Aorta (tissue), 5 donors: Measurements from ENCODE around the gene TSPAN11. TPM values are rescaled to one million over a fixed set of nuclear protein-coding genes. Genes with fewer than 3 reads are reported as not detected.
A peak's percentile ranks its signal among the peaks of the same experiment; 100 is the strongest.

ENCODE experiments used
- ATAC-seq: fragments of 200-7000 bp; cut with Tn5 transposase; one replicate; pipeline ENCODE4 v1.9.1; 2022; ENCODE audit warnings: moderate library complexity; ENCODE audit not compliant: low FRiP score
- DNase-seq, 2 donors: peaks; one replicate each; pipeline ENCODE4 v3.0.0-alpha.2; 2020
- H3K27ac ChIP-seq, 2 donors: one replicate each; pipeline ENCODE4 v1.5.1; 2013; ENCODE audit warnings: low read length in 2 of 2, mild to moderate bottlenecking in 2 of 2, moderate library complexity in 2 of 2, control low read depth in 1 of 2, inconsistent platforms in 1 of 2, low read depth in 1 of 2
- H3K27me3 ChIP-seq, 2 donors: one replicate each; pipeline ENCODE4 v1.6.1; 2013; ENCODE audit warnings: control low read depth in 1 of 2, low read length in 1 of 2, mild to moderate bottlenecking in 1 of 2, moderate library complexity in 1 of 2; ENCODE audit not compliant: insufficient read depth in 2 of 2, control insufficient read depth in 1 of 2
- H3K36me3 ChIP-seq, 2 donors: one replicate each; pipeline ENCODE4 v1.6.1; 2013; ENCODE audit warnings: control low read depth in 1 of 2, low read length in 1 of 2, mild to moderate bottlenecking in 1 of 2; ENCODE audit not compliant: insufficient read depth in 2 of 2, control insufficient read depth in 1 of 2
- H3K4me1 ChIP-seq, 2 donors: one replicate each; pipeline ENCODE4 v1.6.1; 2013; ENCODE audit warnings: low read length in 2 of 2, control low read depth in 1 of 2, mild to moderate bottlenecking in 1 of 2, moderate library complexity in 1 of 2; ENCODE audit not compliant: insufficient read depth in 2 of 2, control insufficient read depth in 1 of 2
- H3K4me3 ChIP-seq, 2 donors: one replicate each; pipeline ENCODE4 v1.5.1; 2013; ENCODE audit warnings: low read length in 2 of 2, control low read depth in 1 of 2, mild to moderate bottlenecking in 1 of 2
- H3K9me3 ChIP-seq: one replicate; pipeline ENCODE4 v1.6.1; 2013; ENCODE audit warnings: mild to moderate bottlenecking, low read length; ENCODE audit not compliant: control insufficient read depth
- WGBS, 2 donors: extraction: QIAGEN DNeasy Blood & Tissue Kit; methylation state at CpG; one replicate each; pipeline ENCODE4 v1.1.7; 2013; 5-methylcytosine and 5-hydroxymethylcytosine counted together
- intact Hi-C, 2 donors: fragments of 100-400 bp; cut with DNase I; formaldehyde crosslinking; loops; one replicate each; pipeline versions ENCODE4 v1.14.2 to v1.15.0; 2022
- polyA plus RNA-seq, 2 donors: library from polyadenylated mRNA; stranded (reverse); fragments of 200-250 nt; gene quantifications; one replicate each; pipeline ENCODE4 v1.2.3, GENCODE V29; 2013
- total RNA-seq, 2 donors: library from RNA; stranded (reverse); fragmentation: NEBNext Ultra II Directional; extraction: Animal tissue kit (Norgen Biotek cat#: 25700); gene quantifications; one replicate each; pipeline ENCODE4 v1.2.1, GENCODE V29; 2021
- donor health status: healthy with polysubstance abuse.
- donor health status: Bipolar disorder and iron deficiency.
- donor health status: DM: no; HTN: no; CAD: no.
- donor health status: DM: no; HTN: no; CAD: no.
- donor health status: DM: yes; HTN: yes; CAD: no.

Gene TSPAN11
- total and polyA plus RNA-seq, 4 donors: 0.03 to 14.1 (median 2.8) TPM; not detected in 1

GRCh38 chr12:30996752-30997151 is 70.2 kb downstream of the TSPAN11 start:
- Histone ChIP-seq H3K4me1 (no peaks in the 10 kb centered on the region), H3K27me3 (no peaks in the 10 kb centered on the region), H3K9me3 (no peaks in the 10 kb centered on the region), H3K27ac (no peak overlapping the region), H3K4me3 (no peak overlapping the region), H3K36me3 (no peaks in the 10 kb centered on the region)
- DNase-seq (peak in 1 of 2 donors; percentile 9), ATAC-seq (no peak)
- 80 to 90% methylated on average over 3 of the region's 3 CpGs for WGBS, 2 donors
- intact Hi-C loops: no loop called here

- DNase-seq (peak in 1 of 2 donors; percentile 24), ATAC-seq (no peak)
- no peaks in the 10 kb centered on the region for H3K9me3 ChIP-seq
- no peak overlapping the region for H3K27ac ChIP-seq
- H3K4me3 ChIP-seq: no peak overlapping the region
- no peaks in the 10 kb centered on the region for H3K4me1 ChIP-seq
- intact Hi-C loops: no loop called here
- no peaks in the 10 kb centered on the region for H3K36me3 ChIP-seq
- no peaks in the 10 kb centered on the region for H3K27me3 ChIP-seq
- WGBS, 2 donors: 86 to 89% methylated on average over 7 of the region's 7 CpGs
Observed at GRCh38 chr12:30997685-30998440, 71.3 kb downstream of the TSPAN11 start.

DNA sequence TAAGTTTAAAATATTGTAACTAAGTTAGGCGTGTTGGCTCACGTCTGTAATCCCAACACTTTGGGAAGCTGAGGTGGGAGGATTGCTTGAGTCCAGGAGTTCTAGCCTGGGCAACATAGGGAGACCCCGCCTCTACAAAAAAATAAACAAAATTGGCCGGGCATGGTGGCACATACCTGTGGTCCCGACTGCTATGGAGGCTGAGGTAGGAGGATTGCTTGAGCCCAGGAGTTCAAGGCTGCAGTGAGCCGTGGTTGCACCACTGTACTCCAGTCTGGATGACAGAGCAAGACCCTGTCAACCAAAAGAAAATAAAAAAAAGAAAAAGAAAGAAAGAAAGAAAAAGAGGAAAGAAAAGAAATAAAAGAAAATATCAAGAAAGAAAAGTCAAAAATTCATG is 72.5 kb downstream of the TSPAN11 start:
- WGBS, 2 donors: 92 to 94% methylated on average over 6 of the region's 6 CpGs
- peak; percentile 3 to 19 for DNase-seq
- ATAC-seq: no peak
- Histone ChIP-seq H3K9me3 (no peaks in the 10 kb centered on the region), H3K4me1 (no peaks in the 10 kb centered on the region), H3K27ac (no peak overlapping the region), H3K27me3 (no peaks in the 10 kb centered on the region), H3K36me3 (no peaks in the 10 kb centered on the region), H3K4me3 (no peak overlapping the region)
- intact Hi-C loops: no loop called here

DNA sequence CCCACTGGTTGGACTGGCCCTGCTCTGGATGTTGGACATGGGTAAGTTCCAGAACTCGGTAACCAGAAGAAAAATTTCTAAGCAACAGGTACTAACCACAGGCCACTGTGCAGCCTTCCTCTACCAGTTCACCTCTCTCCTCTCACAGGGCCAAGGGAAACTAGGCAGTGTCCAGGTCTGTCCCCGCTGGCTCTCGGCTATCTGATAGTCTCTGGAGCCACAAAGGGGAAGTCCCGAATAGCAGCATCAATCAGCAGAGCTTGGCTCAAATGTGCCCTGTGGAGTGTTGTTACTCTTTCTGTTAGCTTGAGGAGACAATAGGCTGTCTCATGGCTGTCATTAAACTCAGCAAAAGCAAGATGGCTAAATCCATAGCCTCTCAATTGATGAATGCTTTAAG is 73.2 kb downstream of the TSPAN11 start:
- H3K4me1 ChIP-seq: no peaks in the 10 kb centered on the region
- peak; percentile 13 to 18 for DNase-seq
- ATAC-seq: no peak
- WGBS, 2 donors: 77 to 83% methylated on average over 4 of the region's 4 CpGs
- H3K27me3 ChIP-seq: no peaks in the 10 kb centered on the region
- H3K27ac ChIP-seq: no peak overlapping the region
- H3K9me3 ChIP-seq: no peaks in the 10 kb centered on the region
- H3K4me3 ChIP-seq: no peak overlapping the region
- intact Hi-C loops: no loop called here
- no peaks in the 10 kb centered on the region for H3K36me3 ChIP-seq

- no peak overlapping the region for H3K27ac ChIP-seq
- peak in 1 of 2 donors; percentile 8 for DNase-seq
- 80 to 82% methylated on average over 3 of the region's 3 CpGs for WGBS, 2 donors
- H3K4me1 ChIP-seq: no peaks in the 10 kb centered on the region
- H3K9me3 ChIP-seq: no peaks in the 10 kb centered on the region
- H3K36me3 ChIP-seq: no peaks in the 10 kb centered on the region
- no peak for ATAC-seq
- H3K27me3 ChIP-seq: no peaks in the 10 kb centered on the region
- no peak overlapping the region for H3K4me3 ChIP-seq
- intact Hi-C loops: no loop called here
Observed at GRCh38 chr12:31000751-31001150, 74.2 kb downstream of the TSPAN11 start.

DNA sequence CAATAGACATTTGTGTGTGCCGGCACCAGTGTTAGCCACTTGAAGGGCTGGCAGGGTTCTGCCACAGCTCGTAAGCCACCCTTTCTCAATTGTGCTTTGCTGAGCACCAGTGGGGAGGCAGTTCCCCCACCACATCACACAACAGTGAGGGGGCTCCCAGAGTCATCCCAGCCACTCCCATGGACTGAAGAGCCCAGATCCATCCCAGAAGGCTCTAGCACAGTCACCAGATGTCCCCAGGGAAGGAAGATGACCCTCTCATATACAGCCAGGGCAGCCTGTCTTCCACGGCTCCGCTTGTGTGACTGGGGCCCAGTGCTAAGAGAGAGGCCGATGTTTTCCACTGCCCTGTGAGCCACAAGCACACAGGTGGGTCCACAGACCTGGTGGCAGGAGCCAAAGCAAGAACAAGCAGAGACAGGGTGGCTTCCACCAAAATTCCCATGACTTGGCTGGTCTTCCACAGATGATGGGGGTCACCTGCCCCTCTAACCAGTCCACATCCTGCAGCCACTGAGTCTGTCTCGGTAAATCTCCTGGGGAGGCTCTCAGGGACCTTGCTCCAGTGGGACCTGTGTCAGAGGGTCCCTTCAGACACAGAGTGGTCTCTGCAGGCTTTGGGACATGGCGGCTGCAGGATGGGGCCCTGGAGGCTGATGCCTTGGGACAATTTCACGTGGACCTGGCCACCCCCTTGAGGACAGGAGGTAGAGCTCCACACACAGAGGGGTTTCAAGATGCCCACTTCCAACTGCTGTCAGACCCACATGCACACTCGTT is 75.2 kb downstream of the TSPAN11 start:
- Histone ChIP-seq H3K27ac (no peak overlapping the region), H3K4me3 (no peak overlapping the region), H3K9me3 (no peaks in the 10 kb centered on the region), H3K36me3 (no peaks in the 10 kb centered on the region), H3K27me3 (no peaks in the 10 kb centered on the region), H3K4me1 (no peaks in the 10 kb centered on the region)
- intact Hi-C loops: no loop called here
- 85% methylated on average over 9 of the region's 9 CpGs for WGBS, 2 donors
- ATAC-seq: no peak
- DNase-seq: peak in 1 of 2 donors; percentile 41

DNA sequence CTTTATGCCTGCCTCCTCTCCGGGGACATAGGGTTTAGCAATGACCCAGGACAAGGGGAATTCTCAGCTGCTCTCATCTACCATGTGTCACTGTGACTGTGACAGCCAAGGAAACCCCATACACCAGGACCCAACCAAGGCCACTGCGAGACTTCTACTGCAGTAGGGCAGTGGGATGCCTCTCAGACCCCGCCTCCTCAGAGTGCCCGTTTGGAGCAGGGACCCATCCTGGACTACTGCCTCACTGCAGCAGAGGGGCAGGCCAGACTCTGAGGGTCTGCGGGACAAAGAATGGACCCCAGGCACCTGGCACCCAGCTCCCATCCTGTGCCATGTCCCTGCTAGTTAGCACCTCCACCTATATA is 75.8 kb downstream of the TSPAN11 start:
- no peaks in the 10 kb centered on the region for H3K36me3 ChIP-seq
- H3K27ac ChIP-seq: no peak overlapping the region
- WGBS, 2 donors: 76 to 80% methylated on average over 5 of the region's 5 CpGs
- no peaks in the 10 kb centered on the region for H3K9me3 ChIP-seq
- H3K27me3 ChIP-seq: no peaks in the 10 kb centered on the region
- H3K4me3 ChIP-seq: no peak overlapping the region
- H3K4me1 ChIP-seq: no peaks in the 10 kb centered on the region
- intact Hi-C loops: no loop called here
- DNase-seq (peak in 1 of 2 donors; percentile 62), ATAC-seq (no peak)

GRCh38 chr12:31002999-31003398 is 76.5 kb downstream of the TSPAN11 start:
- Histone ChIP-seq H3K27me3 (no peaks in the 10 kb centered on the region), H3K4me1 (no peaks in the 10 kb centered on the region), H3K9me3 (no peaks in the 10 kb centered on the region), H3K4me3 (no peak overlapping the region), H3K36me3 (no peaks in the 10 kb centered on the region), H3K27ac (no peak overlapping the region)
- ATAC-seq (no peak), DNase-seq (peak in 1 of 2 donors; percentile 20)
- intact Hi-C loops: no loop called here
- 74 to 86% methylated on average over 1 of the region's 1 CpG for WGBS, 2 donors
